ENCODE data around the gene KLK4.

The KLK4 gene

GRCh38 chr19:50931023-50931422 is 19.8 kb upstream of the KLK4 start:
- TF ChIP-seq, protein P1, sequence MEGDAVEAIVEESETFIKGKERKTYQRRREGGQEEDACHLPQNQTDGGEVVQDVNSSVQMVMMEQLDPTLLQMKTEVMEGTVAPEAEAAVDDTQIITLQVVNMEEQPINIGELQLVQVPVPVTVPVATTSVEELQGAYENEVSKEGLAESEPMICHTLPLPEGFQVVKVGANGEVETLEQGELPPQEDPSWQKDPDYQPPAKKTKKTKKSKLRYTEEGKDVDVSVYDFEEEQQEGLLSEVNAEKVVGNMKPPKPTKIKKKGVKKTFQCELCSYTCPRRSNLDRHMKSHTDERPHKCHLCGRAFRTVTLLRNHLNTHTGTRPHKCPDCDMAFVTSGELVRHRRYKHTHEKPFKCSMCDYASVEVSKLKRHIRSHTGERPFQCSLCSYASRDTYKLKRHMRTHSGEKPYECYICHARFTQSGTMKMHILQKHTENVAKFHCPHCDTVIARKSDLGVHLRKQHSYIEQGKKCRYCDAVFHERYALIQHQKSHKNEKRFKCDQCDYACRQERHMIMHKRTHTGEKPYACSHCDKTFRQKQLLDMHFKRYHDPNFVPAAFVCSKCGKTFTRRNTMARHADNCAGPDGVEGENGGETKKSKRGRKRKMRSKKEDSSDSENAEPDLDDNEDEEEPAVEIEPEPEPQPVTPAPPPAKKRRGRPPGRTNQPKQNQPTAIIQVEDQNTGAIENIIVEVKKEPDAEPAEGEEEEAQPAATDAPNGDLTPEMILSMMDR (IDR thresholded peaks at IDR 0.05; ENCODE audit: low read depth, low read length) = no peak
- no peak overlapping the region for H3K4me3 ChIP-seq (ENCODE audit: low read depth, low read length)

GRCh38 chr19:50928831-50929230 is 17.6 kb upstream of the KLK4 start:
- TF ChIP-seq, protein P1 (IDR thresholded peaks at IDR 0.05; ENCODE audit: low read depth, low read length) = no peak
- H3K4me3 ChIP-seq (ENCODE audit: low read depth, low read length) = no peak overlapping the region

DNA sequence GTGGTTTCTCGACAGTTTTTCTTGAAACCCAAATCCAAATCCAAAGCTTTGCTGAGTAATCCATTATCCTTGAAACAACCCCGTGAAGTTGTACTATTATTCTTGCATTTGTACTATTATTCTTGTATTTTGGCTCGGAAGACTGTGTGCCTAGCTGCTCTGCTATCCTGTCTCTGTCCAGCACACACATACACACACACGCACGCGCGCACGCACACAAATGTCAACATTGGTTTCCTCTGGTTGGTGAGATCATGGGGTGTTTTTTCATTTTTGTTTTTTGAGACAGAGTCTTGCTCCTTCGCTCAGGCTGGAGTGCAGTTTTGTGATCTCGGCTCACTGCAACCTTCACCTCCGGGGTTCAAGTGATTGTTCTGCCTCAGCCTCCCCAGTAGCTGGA is 14.9 kb upstream of the KLK4 start:
- TF ChIP-seq, protein P1 (IDR thresholded peaks at IDR 0.05; ENCODE audit: low read depth, low read length) = no peak
- no peak overlapping the region for H3K4me3 ChIP-seq (ENCODE audit: low read depth, low read length)

- TF ChIP-seq, protein P1 (IDR thresholded peaks at IDR 0.05; ENCODE audit: low read depth, low read length) = no peak
- H3K4me3 ChIP-seq (ENCODE audit: low read depth, low read length) = no peak overlapping the region
These were observed 14.5 kb upstream of the KLK4 start for GRCh38 chr19:50925734-50926133.

- TF ChIP-seq, protein P1 (IDR thresholded peaks at IDR 0.05; ENCODE audit: low read depth, low read length) = no peak
- H3K4me3 ChIP-seq (ENCODE audit: low read depth, low read length) = no peak overlapping the region
These were observed 13.4 kb upstream of the KLK4 start for GRCh38 chr19:50924586-50924985.

DNA sequence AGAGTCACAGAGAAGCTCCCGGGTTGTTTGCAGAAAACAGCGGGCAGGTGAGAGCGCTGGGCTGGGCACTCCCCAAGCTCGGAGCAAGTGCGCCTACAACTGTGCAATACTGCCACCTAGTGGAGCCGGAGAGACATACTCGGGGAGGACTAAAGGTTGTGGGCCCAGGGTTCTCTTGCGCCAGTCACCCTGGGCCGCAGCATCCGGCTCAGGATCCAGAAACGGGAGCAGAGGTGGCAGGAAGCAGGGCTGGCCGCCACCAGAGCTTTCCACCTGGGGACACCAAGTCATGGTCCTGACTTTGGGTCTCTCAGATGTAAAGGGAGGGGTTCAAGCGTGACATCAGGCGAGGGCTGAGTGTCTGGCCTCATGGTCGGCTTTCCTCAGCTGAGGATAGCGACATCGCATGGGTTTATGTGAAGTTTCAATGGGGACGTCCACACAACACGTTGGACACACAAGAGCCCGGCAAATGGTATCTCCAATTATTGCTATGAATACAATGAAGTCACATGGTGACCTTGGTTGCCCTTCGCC is 11.2 kb upstream of the KLK4 start:
- TF ChIP-seq, protein P1 (IDR thresholded peaks at IDR 0.05; ENCODE audit: low read depth, low read length) = peak; percentile 82
- H3K4me3 ChIP-seq (ENCODE audit: low read depth, low read length) = no peak overlapping the region

GRCh38 chr19:50921426-50922316 is 10.5 kb upstream of the KLK4 start:
- H3K4me3 ChIP-seq (ENCODE audit: low read depth, low read length) = no peak overlapping the region
- TF ChIP-seq, protein P1 (IDR thresholded peaks at IDR 0.05; ENCODE audit: low read depth, low read length) = no peak

Measured in WI38 (cell line).